Activated naive CD8-positive, alpha-beta T cell treated with anti-CD3 and anti-CD28 coated beads for 36 hours (primary cell): ENCODE measurements around the gene SH2D7. TPM values are rescaled to one million over a fixed set of nuclear protein-coding genes. Genes with fewer than 3 reads are reported as not detected.

Experiments used
- DNase-seq: peaks from one replicate; pipeline ENCODE4 v3.0.0; 2021
- H3K27ac Mint-ChIP-seq: one replicate; pipeline ENCODE4 v1.8.0; 2022; ENCODE audit warnings: mild to moderate bottlenecking, moderate library complexity, mixed read lengths
- H3K27me3 Mint-ChIP-seq: one replicate; pipeline ENCODE4 v1.8.0; 2022; ENCODE audit warnings: mild to moderate bottlenecking, mixed read lengths
- H3K36me3 Mint-ChIP-seq: one replicate; pipeline ENCODE4 v1.8.0; 2021; ENCODE audit warnings: mild to moderate bottlenecking, mixed read lengths
- H3K4me1 Mint-ChIP-seq: one replicate; pipeline ENCODE4 v1.8.0; 2021; ENCODE audit warnings: mixed read lengths
- H3K4me3 Mint-ChIP-seq: one replicate; pipeline ENCODE4 v1.8.0; 2022; ENCODE audit warnings: mild to moderate bottlenecking, moderate library complexity, mixed read lengths
- H3K9me3 Mint-ChIP-seq: one replicate; pipeline ENCODE4 v1.8.0; 2022; ENCODE audit warnings: mixed read lengths
- total RNA-seq, 2 experiments: library from RNA; stranded (reverse); gene quantifications; one replicate each; pipeline ENCODE4 v1.2.3, GENCODE V29; 2021

The SH2D7 gene
- not detected for total RNA-seq

- Mint-ChIP-seq H3K27ac (no peak within 1 kb of the TSS), H3K36me3 (no peaks in the 10 kb centered on the region), H3K4me3 (no peak within 1 kb of the TSS), H3K4me1 (peaks cover 8% of the 10 kb centered on the region), H3K27me3 (no peaks in the 10 kb centered on the region), H3K9me3 (no peaks in the 10 kb centered on the region)
- DNase-seq = no peak
Observed at GRCh38 chr15:78092261-78093041, at the start of gene SH2D7. TSS of gene SH2D7 (plus strand) at chr15:78092561. CDS start at chr15:78092585, 24 bp downstream.

- no peaks in the 10 kb centered on the region for H3K27me3 Mint-ChIP-seq
- H3K27ac Mint-ChIP-seq = peak overlapping the region; percentile 91
- DNase-seq = peak; percentile 45
- no peaks in the 10 kb centered on the region for H3K9me3 Mint-ChIP-seq
- H3K4me3 Mint-ChIP-seq = peak overlapping the region; percentile 37
- H3K4me1 Mint-ChIP-seq = peaks cover 90% of the 10 kb centered on the region
- H3K36me3 Mint-ChIP-seq = peaks cover 56% of the 10 kb centered on the region
Observed at GRCh38 chr15:78044407-78045155, 47.8 kb upstream of the SH2D7 start.

GRCh38 chr15:78045189-78045588 lies 47.2 kb upstream of the SH2D7 start:
- no peaks in the 10 kb centered on the region for H3K27me3 Mint-ChIP-seq
- no peaks in the 10 kb centered on the region for H3K9me3 Mint-ChIP-seq
- H3K27ac Mint-ChIP-seq = peak overlapping the region; percentile 91
- H3K4me1 Mint-ChIP-seq = peaks cover 90% of the 10 kb centered on the region
- no peak overlapping the region for H3K4me3 Mint-ChIP-seq
- DNase-seq = no peak
- H3K36me3 Mint-ChIP-seq = peaks cover 50% of the 10 kb centered on the region

- Mint-ChIP-seq H3K4me3 (peak overlapping the region; percentile 40), H3K27me3 (no peaks in the 10 kb centered on the region), H3K9me3 (no peaks in the 10 kb centered on the region), H3K36me3 (peaks cover 48% of the 10 kb centered on the region), H3K4me1 (peaks cover 95% of the 10 kb centered on the region), H3K27ac (peak overlapping the region; percentile 97)
- peak; percentile 30 for DNase-seq
Observed at GRCh38 chr15:78046796-78047341, 45.5 kb upstream of the SH2D7 start.

GRCh38 chr15:78047761-78048627 lies 44.4 kb upstream of the SH2D7 start:
- DNase-seq = no peak
- H3K4me1 Mint-ChIP-seq = peaks cover 95% of the 10 kb centered on the region
- H3K9me3 Mint-ChIP-seq = no peaks in the 10 kb centered on the region
- H3K36me3 Mint-ChIP-seq = peaks cover 48% of the 10 kb centered on the region
- peak overlapping the region; percentile 97 for H3K27ac Mint-ChIP-seq
- no peak overlapping the region for H3K4me3 Mint-ChIP-seq
- H3K27me3 Mint-ChIP-seq = no peaks in the 10 kb centered on the region

- H3K4me3 Mint-ChIP-seq = no peak overlapping the region
- DNase-seq = no peak
- H3K4me1 Mint-ChIP-seq = peaks cover 95% of the 10 kb centered on the region
- H3K36me3 Mint-ChIP-seq = peaks cover 47% of the 10 kb centered on the region
- no peaks in the 10 kb centered on the region for H3K27me3 Mint-ChIP-seq
- H3K27ac Mint-ChIP-seq = peak overlapping the region; percentile 97
- no peaks in the 10 kb centered on the region for H3K9me3 Mint-ChIP-seq
Observed at GRCh38 chr15:78048628-78048920, 43.8 kb upstream of the SH2D7 start.

GRCh38 chr15:78049691-78050440 lies 42.5 kb upstream of the SH2D7 start:
- DNase-seq = peak; percentile 79
- peak overlapping the region; percentile 97 for H3K27ac Mint-ChIP-seq

GRCh38 chr15:78050441-78050809 lies 41.9 kb upstream of the SH2D7 start:
- H3K4me3 Mint-ChIP-seq = no peak overlapping the region

More at GRCh38 chr15:78049691-78050440, 42.5 kb upstream of the SH2D7 start:
- Mint-ChIP-seq H3K27me3 (no peaks in the 10 kb centered on the region), H3K36me3 (peaks cover 47% of the 10 kb centered on the region), H3K9me3 (no peaks in the 10 kb centered on the region), H3K4me3 (peak overlapping the region; percentile 68), H3K4me1 (peaks cover 94% of the 10 kb centered on the region)

GRCh38 chr15:78050826-78051225 lies 41.5 kb upstream of the SH2D7 start:
- peaks cover 51% of the 10 kb centered on the region for H3K36me3 Mint-ChIP-seq
- peak overlapping the region; percentile 97 for H3K27ac Mint-ChIP-seq
- peak; percentile 37 for DNase-seq
- no peaks in the 10 kb centered on the region for H3K27me3 Mint-ChIP-seq
- H3K4me1 Mint-ChIP-seq = peaks cover 96% of the 10 kb centered on the region
- no peaks in the 10 kb centered on the region for H3K9me3 Mint-ChIP-seq
- no peak overlapping the region for H3K4me3 Mint-ChIP-seq

More at GRCh38 chr15:78050441-78050809, 41.9 kb upstream of the SH2D7 start:
- Mint-ChIP-seq H3K9me3 (no peaks in the 10 kb centered on the region), H3K27me3 (no peaks in the 10 kb centered on the region), H3K27ac (peak overlapping the region; percentile 97), H3K36me3 (peaks cover 49% of the 10 kb centered on the region), H3K4me1 (peaks cover 95% of the 10 kb centered on the region)
- DNase-seq = no peak

- no peak overlapping the region for H3K4me3 Mint-ChIP-seq
- no peak for DNase-seq
- H3K9me3 Mint-ChIP-seq = no peaks in the 10 kb centered on the region
Observed at GRCh38 chr15:78051596-78051995, 40.8 kb upstream of the SH2D7 start.

GRCh38 chr15:78052001-78052401 lies 40.4 kb upstream of the SH2D7 start:
- Mint-ChIP-seq H3K36me3 (peaks cover 47% of the 10 kb centered on the region), H3K4me1 (peaks cover 96% of the 10 kb centered on the region), H3K4me3 (no peak overlapping the region), H3K27ac (peak overlapping the region; percentile 92), H3K9me3 (no peaks in the 10 kb centered on the region), H3K27me3 (no peaks in the 10 kb centered on the region)
- no peak for DNase-seq

More at GRCh38 chr15:78051596-78051995, 40.8 kb upstream of the SH2D7 start:
- H3K4me1 Mint-ChIP-seq = peaks cover 96% of the 10 kb centered on the region
- H3K27me3 Mint-ChIP-seq = no peaks in the 10 kb centered on the region
- peak overlapping the region; percentile 92 for H3K27ac Mint-ChIP-seq
- peaks cover 51% of the 10 kb centered on the region for H3K36me3 Mint-ChIP-seq

- H3K36me3 Mint-ChIP-seq = peaks cover 44% of the 10 kb centered on the region
Observed at GRCh38 chr15:78052545-78052944, 39.8 kb upstream of the SH2D7 start.

GRCh38 chr15:78054518-78054917 lies 37.8 kb upstream of the SH2D7 start:
- Mint-ChIP-seq H3K36me3 (peaks cover 35% of the 10 kb centered on the region), H3K4me1 (peaks cover 91% of the 10 kb centered on the region), H3K27me3 (no peaks in the 10 kb centered on the region), H3K4me3 (no peak overlapping the region), H3K9me3 (no peaks in the 10 kb centered on the region), H3K27ac (no peak overlapping the region)
- no peak for DNase-seq

More at GRCh38 chr15:78052545-78052944, 39.8 kb upstream of the SH2D7 start:
- Mint-ChIP-seq H3K27ac (peak overlapping the region; percentile 92), H3K4me3 (no peak overlapping the region), H3K4me1 (peaks cover 92% of the 10 kb centered on the region), H3K9me3 (no peaks in the 10 kb centered on the region), H3K27me3 (no peaks in the 10 kb centered on the region)
- DNase-seq = no peak

GRCh38 chr15:78054966-78055365 lies 37.4 kb upstream of the SH2D7 start:
- Mint-ChIP-seq H3K4me1 (peaks cover 91% of the 10 kb centered on the region), H3K36me3 (peaks cover 33% of the 10 kb centered on the region), H3K9me3 (no peaks in the 10 kb centered on the region), H3K27ac (peak overlapping the region; percentile 70), H3K4me3 (no peak overlapping the region), H3K27me3 (no peaks in the 10 kb centered on the region)
- DNase-seq = no peak
